IMR-90 (cell line): ENCODE data around the gene EDARADD. TPM values are rescaled to one million over a fixed set of nuclear protein-coding genes. Genes with fewer than 3 reads are reported as not detected.

Experiments used
- ATAC-seq: fragments of 200-7000 bp; cut with Tn5 transposase; 2 replicates; pipeline ENCODE4 v1.9.1; 2020; ENCODE audit warnings: low read depth, mild to moderate bottlenecking, moderate library complexity
- BruUV-seq: library from RNA; stranded (reverse); fragments of 400-500 nt; replicated peaks from 2 replicates; lab custom pipeline; 2021; lab: Mats Ljungman, UMichigan
- CTCF ChIA-PET: fragments of 300-600 bp; formaldehyde crosslinking; extraction: SDS; loops from one replicate; lab custom pipeline; 2021; ENCODE audit warnings: antibody characterized with exemption; lab: Yijun Ruan, JAX
- POLR2A ChIA-PET: fragments of 300-600 bp; sonication (Branson Sonifier 250); formaldehyde crosslinking; loops from one replicate; lab custom pipeline; 2022; ENCODE audit warnings: antibody characterized with exemption; ENCODE audit not compliant: unreplicated experiment; lab: Charles Lee
- DNase-seq: peaks from one replicate; pipeline ENCODE4 v3.0.0; 2013
- H2AFZ ChIP-seq: replicated peaks from 2 replicates; pipeline ENCODE3; 2013; ENCODE audit warnings: low read length, mild to moderate bottlenecking; ENCODE audit not compliant: poor library complexity
- H2AK5ac ChIP-seq: 2 replicates; pipeline ENCODE4 v1.6.1; 2013; ENCODE audit warnings: low read depth, low read length, inconsistent platforms
- H2AK9ac ChIP-seq: replicated peaks from 2 replicates; pipeline ENCODE3; 2013; ENCODE audit warnings: mild to moderate bottlenecking, low read depth, low read length, moderate library complexity; ENCODE audit not compliant: poor library complexity
- H2BK120ac ChIP-seq: 2 replicates; pipeline ENCODE4 v1.6.1; 2013; ENCODE audit warnings: low read depth, low read length, inconsistent platforms
- H2BK15ac ChIP-seq: 3 replicates; pipeline ENCODE4 v1.6.1; 2013; ENCODE audit warnings: low read depth, low read length, inconsistent platforms
- H2BK20ac ChIP-seq: 2 replicates; pipeline ENCODE4 v1.6.1; 2013; ENCODE audit warnings: low read depth, mild to moderate bottlenecking, inconsistent platforms, low read length, moderate library complexity
- H2BK5ac ChIP-seq: 2 replicates; pipeline ENCODE4 v1.6.1; 2013; ENCODE audit warnings: mild to moderate bottlenecking, low read depth, low read length, inconsistent platforms; ENCODE audit not compliant: poor library complexity, severe bottlenecking
- H3K14ac ChIP-seq: replicated peaks from 2 replicates; pipeline ENCODE4 v1.6.1; 2013; ENCODE audit warnings: low read depth, low read length, inconsistent platforms
- H3K18ac ChIP-seq: 2 replicates; pipeline ENCODE4 v1.6.1; 2013; ENCODE audit warnings: low read depth, low read length, control low read depth
- H3K23ac ChIP-seq: 2 replicates; pipeline ENCODE4 v1.6.1; 2013; ENCODE audit warnings: low read depth, low read length, inconsistent platforms
- H3K27ac ChIP-seq: 2 replicates; pipeline ENCODE4 v1.5.1; 2013; ENCODE audit warnings: mild to moderate bottlenecking, control low read depth, low read length; ENCODE audit not compliant: insufficient read depth
- H3K27me3 ChIP-seq: 2 replicates; pipeline ENCODE4 v1.6.1; 2013; ENCODE audit warnings: low read length; ENCODE audit not compliant: control insufficient read depth, insufficient read depth
- H3K36me3 ChIP-seq: 2 replicates; pipeline ENCODE4 v1.6.1; 2013; ENCODE audit warnings: low read length, mixed read lengths; ENCODE audit not compliant: control insufficient read depth, insufficient read depth
- H3K4ac ChIP-seq: 2 replicates; pipeline ENCODE4 v1.6.1; 2013; ENCODE audit warnings: low read depth, low read length, inconsistent platforms
- H3K4me1 ChIP-seq: 2 replicates; pipeline ENCODE4 v1.6.1; 2013; ENCODE audit warnings: low read length, mixed read lengths; ENCODE audit not compliant: control insufficient read depth, insufficient read depth
- H3K4me2 ChIP-seq: 2 replicates; pipeline ENCODE4 v1.6.1; 2013; ENCODE audit warnings: low read depth, mild to moderate bottlenecking, control low read depth, low read length, moderate library complexity
- H3K4me3 ChIP-seq: 2 replicates; pipeline ENCODE4 v1.5.1; 2013; ENCODE audit warnings: low read depth, mild to moderate bottlenecking, control low read depth, low read length, moderate library complexity; ENCODE audit not compliant: insufficient read depth
- H3K56ac ChIP-seq: 2 replicates; pipeline ENCODE4 v1.6.1; 2013; ENCODE audit warnings: low read length, inconsistent platforms; ENCODE audit not compliant: insufficient read depth; ENCODE audit errors: extremely low read depth
- H3K79me1 ChIP-seq, 2 experiments: 2 replicates each; pipeline ENCODE4 v1.6.1; 2013; ENCODE audit warnings: low read length in 2 of 2, inconsistent platforms in 1 of 2, low read depth in 1 of 2
- H3K9ac ChIP-seq: 2 replicates; pipeline ENCODE4 v1.6.1; 2013; ENCODE audit warnings: low read depth, low read length, control low read depth
- H3K9me1 ChIP-seq: 2 replicates; pipeline ENCODE4 v1.6.1; 2013; ENCODE audit warnings: low read length, inconsistent platforms; ENCODE audit not compliant: insufficient read depth
- H3K9me3 ChIP-seq: 2 replicates; pipeline ENCODE4 v1.6.1; 2013; ENCODE audit warnings: low read length; ENCODE audit not compliant: control insufficient read depth, insufficient read depth
- H4K20me1 ChIP-seq: 2 replicates; pipeline ENCODE4 v1.6.1; 2013; ENCODE audit warnings: low read length, inconsistent platforms; ENCODE audit not compliant: insufficient read depth
- H4K5ac ChIP-seq: 2 replicates; pipeline ENCODE4 v1.6.1; 2013; ENCODE audit warnings: mild to moderate bottlenecking, low read depth, low read length, control low read depth
- H4K8ac ChIP-seq, 2 experiments: 2 replicates each; pipeline ENCODE4 v1.6.1; 2013; ENCODE audit warnings: low read depth in 2 of 2, low read length in 2 of 2, control low read depth in 1 of 2, inconsistent platforms in 1 of 2
- H4K91ac ChIP-seq: 2 replicates; pipeline ENCODE4 v1.6.1; 2013; ENCODE audit warnings: low read depth, low read length, inconsistent platforms; ENCODE audit not compliant: insufficient read depth
- CEBPB ChIP-seq: IDR thresholded peaks from 2 replicates; pipeline ENCODE4 v1.6.1; 2012; ENCODE audit warnings: low read depth, low read length, improper control_type of control experiment
- CHD1 ChIP-seq: IDR thresholded peaks from 2 replicates; pipeline ENCODE4 v1.6.1; 2012; ENCODE audit warnings: low read depth, low read length, improper control_type of control experiment
- FOS ChIP-seq: fragments of 150-350 bp; IDR thresholded peaks from 2 replicates; pipeline ENCODE4 v1.6.1; 2016; ENCODE audit warnings: low read depth, low read length
- MAFK ChIP-seq: IDR thresholded peaks from 2 replicates; pipeline ENCODE4 v1.6.1; 2012; ENCODE audit warnings: low read depth, low read length, improper control_type of control experiment
- MAZ ChIP-seq: IDR thresholded peaks from 2 replicates; pipeline ENCODE4 v1.6.1; 2012; ENCODE audit warnings: low read depth, mild to moderate bottlenecking, low read length, improper control_type of control experiment, moderate library complexity, borderline replicate concordance
- MXI1 ChIP-seq: IDR thresholded peaks from 2 replicates; pipeline ENCODE4 v1.6.1; 2012; ENCODE audit warnings: low read depth, mild to moderate bottlenecking, low read length, moderate library complexity, borderline replicate concordance
- NFE2L2 ChIP-seq: fragments of 150-350 bp; IDR thresholded peaks from 2 replicates; pipeline ENCODE4 v1.6.1; 2016; ENCODE audit warnings: low read depth, mild to moderate bottlenecking, low read length
- POLR2A ChIP-seq: IDR thresholded peaks from 2 replicates; pipeline ENCODE4 v1.6.1; 2012; ENCODE audit warnings: mild to moderate bottlenecking, low read depth, low read length
- RCOR1 ChIP-seq: IDR thresholded peaks from 2 replicates; pipeline ENCODE4 v1.6.1; 2012; ENCODE audit warnings: mild to moderate bottlenecking, low read length, improper control_type of control experiment; ENCODE audit not compliant: insufficient replicate concordance
- WGBS, 2 experiments: methylation state at CpG; one replicate each; pipeline versions ENCODE4 v1.1.5 to v1.1.7; 2013; ENCODE audit warnings: missing lambda C conversion rate in 2 of 2; ENCODE audit not compliant: insufficient read length in 1 of 2; ENCODE audit errors: extremely low coverage in 2 of 2; 5-methylcytosine and 5-hydroxymethylcytosine counted together
- dilution Hi-C: fragments of 300-500 bp; cut with HindIII; formaldehyde crosslinking; loops from one replicate; pipeline ENCODE4 v1.14.3; 2018; ENCODE audit warnings: low sequenced_read_pairs; ENCODE audit not compliant: unreplicated experiment
- in situ Hi-C: fragments of 300-500 bp; cut with MboI; formaldehyde crosslinking; loops from 3 replicates; pipeline ENCODE4 v1.14.3; 2019; ENCODE audit warnings: low sequenced_read_pairs, inconsistent platforms, mixed read lengths
- intact Hi-C: fragments of 100-400 bp; cut with micrococcal nuclease; formaldehyde crosslinking; loops from 2 replicates; pipeline ENCODE4 v1.10.0; 2022
- polyA plus RNA-seq, 3 experiments: library from polyadenylated mRNA; depleted of rRNA; stranded (reverse); fragments of >200 nt; gene quantifications; 2 replicates each; pipeline ENCODE4 v1.2.3, GENCODE V29; 2012; ENCODE audit warnings: low replicate concordance in 1 of 3
- total RNA-seq: library from RNA; depleted of rRNA; stranded (reverse); fragments of >200 nt; gene quantifications from 2 replicates; pipeline ENCODE4 v1.2.3, GENCODE V29; 2012
- TF ChIP-seq, protein P1 (sequence below): fragments of 150-350 bp; IDR thresholded peaks from 2 replicates; pipeline ENCODE4 v1.6.1; 2016; ENCODE audit warnings: low read depth, mild to moderate bottlenecking, low read length, moderate library complexity, borderline replicate concordance
- TF ChIP-seq, protein P2 (sequence below): fragments of 150-350 bp; IDR thresholded peaks from 2 replicates; pipeline ENCODE4 v1.6.1; 2017; ENCODE audit warnings: mild to moderate bottlenecking, antibody characterized with exemption, low read length, low read depth
- TF ChIP-seq, protein P3 (sequence below): conservative IDR thresholded peaks from 2 replicates; pipeline ENCODE4 v1.5.1; 2012; ENCODE audit warnings: mild to moderate bottlenecking, low read depth, low read length, improper control_type of control experiment

EDARADD gene
- total and polyA plus RNA-seq, 2 of the 4 experiments (the other 2 are of a cell fraction), result not detected

DNA sequence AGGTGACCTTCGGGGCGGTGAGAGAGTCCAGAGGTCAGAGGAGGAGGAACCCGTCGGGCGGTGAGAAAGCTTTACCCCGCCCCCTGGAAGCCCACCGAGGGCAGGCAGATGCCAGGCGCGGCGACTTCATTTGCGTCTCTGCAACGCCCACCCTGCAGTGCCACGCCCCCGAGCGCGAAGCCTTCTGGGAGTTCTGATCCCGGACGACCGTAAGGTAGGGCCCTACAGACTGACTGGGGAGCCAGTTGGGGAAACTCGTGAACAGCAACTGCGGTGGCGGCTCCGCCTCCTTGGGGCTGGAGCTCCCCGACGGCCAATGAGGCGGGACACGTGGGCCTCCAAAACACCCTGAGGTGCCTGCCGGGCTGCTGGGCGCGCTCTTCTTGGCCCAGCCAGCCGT is 46.0 kb upstream of the EDARADD start:
- Histone ChIP-seq H3K9me3 (no peaks in the 10 kb centered on the region; the same call in none of the 2 replicates), H4K5ac (no peak overlapping the region), H2BK20ac (no peak overlapping the region), H3K4me2 (no peak overlapping the region), H3K79me1 (no peaks in the 10 kb centered on the region), H2AK5ac (no peak overlapping the region), H3K9ac (no peak overlapping the region), H2BK120ac (no peak overlapping the region), H3K9me1 (no peaks in the 10 kb centered on the region), H3K14ac (no peak overlapping the region), H2AFZ (no peak overlapping the region), H2BK5ac (no peak overlapping the region), H4K8ac (no peak overlapping the region), H3K4me3 (no peak overlapping the region), H3K23ac (no peak overlapping the region), H3K4ac (no peak overlapping the region), H3K27me3 (no peaks in the 10 kb centered on the region), H4K20me1 (no peaks in the 10 kb centered on the region), H3K4me1 (no peaks in the 10 kb centered on the region), H3K27ac (no peak overlapping the region), H3K36me3 (no peaks in the 10 kb centered on the region), H3K56ac (no peak overlapping the region), H2AK9ac (no peak overlapping the region), H4K91ac (no peak overlapping the region), H2BK15ac (no peak overlapping the region), H3K18ac (no peak overlapping the region)
- ChIA-PET POLR2A (interaction anchor here (0.6 kb wide), 1 partner anchor 20 kb away, joined by 8 read pairs; no protein-coding TSS in a partner anchor), CTCF (no interaction called here)
- no peak for ATAC-seq
- no peak for DNase-seq
- BruUV-seq, result no TSS peak
- TF ChIP-seq, protein P1, sequence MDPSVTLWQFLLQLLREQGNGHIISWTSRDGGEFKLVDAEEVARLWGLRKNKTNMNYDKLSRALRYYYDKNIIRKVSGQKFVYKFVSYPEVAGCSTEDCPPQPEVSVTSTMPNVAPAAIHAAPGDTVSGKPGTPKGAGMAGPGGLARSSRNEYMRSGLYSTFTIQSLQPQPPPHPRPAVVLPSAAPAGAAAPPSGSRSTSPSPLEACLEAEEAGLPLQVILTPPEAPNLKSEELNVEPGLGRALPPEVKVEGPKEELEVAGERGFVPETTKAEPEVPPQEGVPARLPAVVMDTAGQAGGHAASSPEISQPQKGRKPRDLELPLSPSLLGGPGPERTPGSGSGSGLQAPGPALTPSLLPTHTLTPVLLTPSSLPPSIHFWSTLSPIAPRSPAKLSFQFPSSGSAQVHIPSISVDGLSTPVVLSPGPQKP, result no peak
- TF ChIP-seq RCOR1 (no peak), MXI1 (no peak), CHD1 (no peak), MAFK (no peak), CEBPB (no peak), NFE2L2 (no peak), POLR2A (no peak), MAZ (no peak), FOS (no peak)
- TF ChIP-seq, protein P2, sequence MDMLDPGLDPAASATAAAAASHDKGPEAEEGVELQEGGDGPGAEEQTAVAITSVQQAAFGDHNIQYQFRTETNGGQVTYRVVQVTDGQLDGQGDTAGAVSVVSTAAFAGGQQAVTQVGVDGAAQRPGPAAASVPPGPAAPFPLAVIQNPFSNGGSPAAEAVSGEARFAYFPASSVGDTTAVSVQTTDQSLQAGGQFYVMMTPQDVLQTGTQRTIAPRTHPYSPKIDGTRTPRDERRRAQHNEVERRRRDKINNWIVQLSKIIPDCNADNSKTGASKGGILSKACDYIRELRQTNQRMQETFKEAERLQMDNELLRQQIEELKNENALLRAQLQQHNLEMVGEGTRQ, result no peak
- TF ChIP-seq, protein P3, sequence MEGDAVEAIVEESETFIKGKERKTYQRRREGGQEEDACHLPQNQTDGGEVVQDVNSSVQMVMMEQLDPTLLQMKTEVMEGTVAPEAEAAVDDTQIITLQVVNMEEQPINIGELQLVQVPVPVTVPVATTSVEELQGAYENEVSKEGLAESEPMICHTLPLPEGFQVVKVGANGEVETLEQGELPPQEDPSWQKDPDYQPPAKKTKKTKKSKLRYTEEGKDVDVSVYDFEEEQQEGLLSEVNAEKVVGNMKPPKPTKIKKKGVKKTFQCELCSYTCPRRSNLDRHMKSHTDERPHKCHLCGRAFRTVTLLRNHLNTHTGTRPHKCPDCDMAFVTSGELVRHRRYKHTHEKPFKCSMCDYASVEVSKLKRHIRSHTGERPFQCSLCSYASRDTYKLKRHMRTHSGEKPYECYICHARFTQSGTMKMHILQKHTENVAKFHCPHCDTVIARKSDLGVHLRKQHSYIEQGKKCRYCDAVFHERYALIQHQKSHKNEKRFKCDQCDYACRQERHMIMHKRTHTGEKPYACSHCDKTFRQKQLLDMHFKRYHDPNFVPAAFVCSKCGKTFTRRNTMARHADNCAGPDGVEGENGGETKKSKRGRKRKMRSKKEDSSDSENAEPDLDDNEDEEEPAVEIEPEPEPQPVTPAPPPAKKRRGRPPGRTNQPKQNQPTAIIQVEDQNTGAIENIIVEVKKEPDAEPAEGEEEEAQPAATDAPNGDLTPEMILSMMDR, result no peak
- dilution Hi-C loops (no loop called here), in situ Hi-C loops (no loop called here), intact Hi-C loops (loop anchor here (10.0 kb wide), 1 partner anchor 233 kb away; no protein-coding TSS in a partner anchor)
- 85% methylated on average over 15 of the region's 31 CpGs; no CpG with 5 or more reads in 1 of the 2 experiments for WGBS, 2 experiments
